ENCODE data around the gene ARHGEF6.

- no peak for TF ChIP-seq POLR2A (IDR thresholded peaks at IDR 0.05; ENCODE audit: extremely low read depth, insufficient read length)
- no peak for TF ChIP-seq CTCF (IDR thresholded peaks at IDR 0.05; ENCODE audit: low read depth, low read length)
Observed at GRCh38 chrX:136735601-136736000, 45.1 kb downstream of the ARHGEF6 start.
